Measurements from ENCODE around the gene CXCL10. TPM values are rescaled to one million over a fixed set of nuclear protein-coding genes. Genes with fewer than 3 reads are reported as not detected.

The CXCL10 gene
- total RNA-seq, 1 donor from 2014 or later = not detected

- TF ChIP-seq CTCF (IDR thresholded peaks at IDR 0.05; ENCODE audit: unreplicated experiment) = no peak
- Mint-ChIP-seq H3K4me3 (no peak overlapping the region), H3K27me3 (ENCODE audit: low read depth) (peaks cover 6% of the 10 kb centered on the region), H3K27ac (no peak overlapping the region), H3K36me3 (no peaks in the 10 kb centered on the region), H3K4me1 (peaks cover 9% of the 10 kb centered on the region), H3K9me3 (no peaks in the 10 kb centered on the region)
- DNase-seq (ENCODE audit: low spot score in 2 of 2, unreplicated experiment in 2 of 2) = no peak
These were observed 620 bp downstream of the CXCL10 start for GRCh38 chr4:76022677-76023076.

GRCh38 chr4:76022031-76022430 is 1.3 kb downstream of the CXCL10 start:
- H3K4me1 Mint-ChIP-seq = peaks cover 9% of the 10 kb centered on the region
- no peak overlapping the region for H3K27ac Mint-ChIP-seq
- no peaks in the 10 kb centered on the region for H3K9me3 Mint-ChIP-seq
- no peak for DNase-seq (ENCODE audit: low spot score in 2 of 2, unreplicated experiment in 2 of 2)
- H3K36me3 Mint-ChIP-seq = no peaks in the 10 kb centered on the region
- no peak for TF ChIP-seq CTCF (IDR thresholded peaks at IDR 0.05; ENCODE audit: unreplicated experiment)
- H3K4me3 Mint-ChIP-seq = no peak overlapping the region
- peaks cover 6% of the 10 kb centered on the region for H3K27me3 Mint-ChIP-seq (ENCODE audit: low read depth)

- Mint-ChIP-seq H3K4me1 (peaks cover 12% of the 10 kb centered on the region), H3K36me3 (no peaks in the 10 kb centered on the region), H3K27me3 (ENCODE audit: low read depth) (peaks cover 3% of the 10 kb centered on the region), H3K27ac (no peak overlapping the region), H3K9me3 (no peaks in the 10 kb centered on the region), H3K4me3 (no peak overlapping the region)
- DNase-seq (ENCODE audit: low spot score in 2 of 2, unreplicated experiment in 2 of 2) = no peak
- TF ChIP-seq CTCF (IDR thresholded peaks at IDR 0.05; ENCODE audit: unreplicated experiment) = no peak
These were observed 6.1 kb downstream of the CXCL10 start for GRCh38 chr4:76017056-76017686.

GRCh38 chr4:76016393-76016792 is 6.9 kb downstream of the CXCL10 start:
- no peak overlapping the region for H3K27ac Mint-ChIP-seq
- peaks cover 18% of the 10 kb centered on the region for H3K4me1 Mint-ChIP-seq
- no peak overlapping the region for H3K4me3 Mint-ChIP-seq
- no peak for DNase-seq (ENCODE audit: low spot score in 2 of 2, unreplicated experiment in 2 of 2)
- H3K27me3 Mint-ChIP-seq (ENCODE audit: low read depth) = no peaks in the 10 kb centered on the region
- no peak for TF ChIP-seq CTCF (IDR thresholded peaks at IDR 0.05; ENCODE audit: unreplicated experiment)
- H3K36me3 Mint-ChIP-seq = no peaks in the 10 kb centered on the region
- no peaks in the 10 kb centered on the region for H3K9me3 Mint-ChIP-seq

GRCh38 chr4:76013540-76013939 is 9.8 kb downstream of the CXCL10 start:
- no peak for DNase-seq (ENCODE audit: low spot score in 2 of 2, unreplicated experiment in 2 of 2)
- Mint-ChIP-seq H3K4me3 (no peak overlapping the region), H3K36me3 (no peaks in the 10 kb centered on the region), H3K9me3 (no peaks in the 10 kb centered on the region), H3K4me1 (peaks cover 16% of the 10 kb centered on the region), H3K27me3 (ENCODE audit: low read depth) (peaks cover 5% of the 10 kb centered on the region), H3K27ac (no peak overlapping the region)
- no peak for TF ChIP-seq CTCF (IDR thresholded peaks at IDR 0.05; ENCODE audit: unreplicated experiment)

GRCh38 chr4:76012388-76012801 is 10.9 kb downstream of the CXCL10 start:
- Mint-ChIP-seq H3K4me3 (no peak overlapping the region), H3K27me3 (ENCODE audit: low read depth) (peaks cover 12% of the 10 kb centered on the region), H3K4me1 (peaks cover 16% of the 10 kb centered on the region), H3K36me3 (no peaks in the 10 kb centered on the region), H3K27ac (peak overlapping the region; percentile 89), H3K9me3 (no peaks in the 10 kb centered on the region)
- TF ChIP-seq CTCF (IDR thresholded peaks at IDR 0.05; ENCODE audit: unreplicated experiment) = no peak
- no peak for DNase-seq (ENCODE audit: low spot score in 2 of 2, unreplicated experiment in 2 of 2)
